A204.1 (cell line): ENCODE results near the gene LCE2C.

Source experiments
- FAIRE-seq: peaks from 2 replicates; lab custom pipeline; 2012; peaks lifted over from hg19 to GRCh38; lab: Jason Lieb, UNC

LCE2C gene

GRCh38 chr1:152725261-152725660, 50.2 kb downstream of the LCE2C start:
- FAIRE-seq = no peak
